ENCODE data around the gene STXBP5.
"Not testable (repeated sequence)": the region's sequence is repeated elsewhere in the genome, so short reads cannot be mapped to it uniquely, and the experiment has no call there.

Gene STXBP5

GRCh38 chr6:147251072-147251471, 46.9 kb downstream of the STXBP5 start:
- DNase-seq, result no peak

DNA sequence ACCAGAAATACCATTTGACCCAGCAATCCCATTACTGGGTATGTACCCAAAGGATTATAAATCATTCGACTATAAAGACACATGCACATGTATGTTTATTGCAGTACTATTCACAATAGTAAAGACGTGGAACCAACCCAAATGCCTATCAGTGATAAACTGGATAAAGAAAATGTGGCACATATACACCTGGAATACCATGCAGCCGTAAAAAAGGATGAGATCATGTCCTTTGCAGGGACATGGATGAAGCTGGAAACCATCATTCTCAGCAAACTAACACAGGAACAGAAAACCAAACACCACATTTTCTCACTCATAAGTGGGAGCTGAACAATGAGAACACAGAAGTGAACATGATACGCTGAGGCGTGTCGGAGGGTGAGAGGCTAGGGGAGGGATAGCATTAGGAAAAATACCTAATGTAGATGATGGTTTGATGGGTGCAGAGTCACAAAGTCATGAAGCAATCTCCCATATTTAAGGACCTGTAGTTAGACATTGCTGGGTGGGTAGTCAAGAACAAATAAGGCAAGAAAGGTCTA, 50.8 kb downstream of the STXBP5 start:
- DNase-seq, result not testable (repeated sequence)

- no peak for DNase-seq
Measured at GRCh38 chr6:147255948-147256674, 51.9 kb downstream of the STXBP5 start.

DNA sequence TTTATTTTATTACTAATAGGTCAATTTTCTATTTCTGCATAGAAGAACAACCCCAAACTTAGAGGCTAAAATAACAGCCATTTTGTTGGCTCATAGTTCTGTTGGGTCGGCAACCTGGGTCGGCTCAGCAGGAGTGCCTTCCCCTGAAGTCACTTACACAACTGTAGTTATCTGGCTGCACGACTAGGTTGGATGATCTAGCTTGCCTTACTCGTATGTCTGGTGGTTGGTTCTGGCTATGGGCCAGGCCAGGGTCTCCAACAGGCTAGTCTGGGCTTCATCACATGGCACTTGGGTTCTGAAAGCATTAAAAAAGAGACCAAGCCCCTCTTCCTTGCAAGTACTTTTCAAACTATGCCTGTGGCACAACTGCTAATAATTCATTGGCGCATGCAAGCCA, 53.5 kb downstream of the STXBP5 start:
- DNase-seq, result no peak

DNA sequence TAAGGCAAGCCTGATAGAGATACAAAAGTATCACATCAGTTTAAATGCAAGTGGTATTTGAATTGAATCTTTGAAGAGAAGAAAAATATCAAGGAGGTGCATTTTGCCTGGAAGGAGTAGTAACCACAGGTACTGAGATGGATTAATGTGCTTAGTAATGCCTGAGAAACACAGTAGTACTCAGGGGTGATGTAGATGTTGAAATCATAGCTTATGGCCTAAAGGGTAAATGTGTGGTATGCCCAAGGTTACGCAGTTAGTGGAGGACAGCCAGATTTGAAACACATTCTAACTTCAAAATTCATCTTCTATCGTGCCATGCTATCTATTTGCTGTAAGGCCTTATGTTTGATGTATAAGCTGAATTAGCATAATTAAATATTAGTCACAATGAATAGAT, 55.9 kb downstream of the STXBP5 start:
- DNase-seq, result no peak

- no peak for DNase-seq
Measured at GRCh38 chr6:147262946-147263345, 58.7 kb downstream of the STXBP5 start.

- DNase-seq, result no peak
Measured at GRCh38 chr6:147266821-147267220, 62.6 kb downstream of the STXBP5 start.

DNA sequence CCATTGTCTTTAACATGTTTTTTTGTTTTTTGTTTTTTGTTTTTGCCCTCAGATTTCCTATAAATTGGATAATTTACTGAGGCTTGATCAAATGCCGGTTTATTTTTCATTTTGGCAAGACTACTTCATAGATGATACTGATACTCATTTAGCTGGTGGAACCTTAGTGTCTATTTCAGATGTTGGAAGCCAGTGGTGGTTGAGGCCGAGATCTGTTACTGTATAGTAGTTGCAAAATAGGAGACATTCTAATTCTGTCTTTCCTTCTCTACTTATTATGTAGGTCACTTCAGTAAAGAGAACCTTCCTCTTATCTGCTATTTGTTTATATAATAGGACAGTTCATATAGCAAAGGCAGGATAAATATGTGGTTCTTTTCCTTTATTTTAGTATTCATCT, 63.4 kb downstream of the STXBP5 start:
- DNase-seq, result no peak

- no peak for DNase-seq
Measured at GRCh38 chr6:147268254-147268653, 64.0 kb downstream of the STXBP5 start.

- no peak for DNase-seq
Measured at GRCh38 chr6:147274012-147274411, 69.8 kb downstream of the STXBP5 start.

DNA sequence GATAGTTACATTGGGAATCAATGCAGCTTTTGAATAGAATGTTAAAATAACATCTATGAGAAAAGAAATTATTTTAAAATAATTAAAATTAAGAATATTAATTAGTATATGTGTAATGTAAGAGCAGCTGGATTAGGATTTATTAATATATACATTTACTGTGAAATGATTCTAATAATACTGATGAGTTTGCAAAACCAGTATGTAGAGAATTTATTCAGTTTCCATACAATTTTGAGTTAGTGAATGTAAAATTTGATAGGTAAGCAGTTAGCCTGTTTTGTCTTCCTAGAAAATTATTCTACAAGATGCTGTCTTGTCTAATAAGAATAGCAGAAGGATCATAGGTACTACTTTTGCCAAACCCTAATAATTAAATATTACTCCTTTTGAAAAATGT, 70.6 kb downstream of the STXBP5 start:
- no peak for DNase-seq

DNA sequence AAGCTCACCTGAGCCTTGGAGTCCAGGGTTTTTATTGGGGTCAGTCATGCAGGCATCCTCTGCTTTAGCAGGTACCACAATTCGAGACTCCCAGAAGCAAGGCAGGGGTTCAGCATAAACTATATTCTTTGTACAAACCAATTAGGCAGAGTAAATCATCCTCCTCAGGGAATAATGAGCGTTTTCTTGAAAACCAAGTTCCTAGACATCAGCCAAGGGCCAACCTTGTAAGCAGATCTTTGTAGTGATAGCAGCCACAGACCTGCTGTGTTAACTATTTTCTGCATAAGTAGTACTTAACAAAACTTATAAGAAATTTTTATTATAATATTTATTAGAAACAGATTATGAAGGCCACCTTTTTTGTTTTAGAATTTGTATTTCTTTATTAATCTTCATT, 74.7 kb downstream of the STXBP5 start:
- no peak for DNase-seq

GRCh38 chr6:147279427-147279826, 75.2 kb downstream of the STXBP5 start:
- DNase-seq, result no peak

DNA sequence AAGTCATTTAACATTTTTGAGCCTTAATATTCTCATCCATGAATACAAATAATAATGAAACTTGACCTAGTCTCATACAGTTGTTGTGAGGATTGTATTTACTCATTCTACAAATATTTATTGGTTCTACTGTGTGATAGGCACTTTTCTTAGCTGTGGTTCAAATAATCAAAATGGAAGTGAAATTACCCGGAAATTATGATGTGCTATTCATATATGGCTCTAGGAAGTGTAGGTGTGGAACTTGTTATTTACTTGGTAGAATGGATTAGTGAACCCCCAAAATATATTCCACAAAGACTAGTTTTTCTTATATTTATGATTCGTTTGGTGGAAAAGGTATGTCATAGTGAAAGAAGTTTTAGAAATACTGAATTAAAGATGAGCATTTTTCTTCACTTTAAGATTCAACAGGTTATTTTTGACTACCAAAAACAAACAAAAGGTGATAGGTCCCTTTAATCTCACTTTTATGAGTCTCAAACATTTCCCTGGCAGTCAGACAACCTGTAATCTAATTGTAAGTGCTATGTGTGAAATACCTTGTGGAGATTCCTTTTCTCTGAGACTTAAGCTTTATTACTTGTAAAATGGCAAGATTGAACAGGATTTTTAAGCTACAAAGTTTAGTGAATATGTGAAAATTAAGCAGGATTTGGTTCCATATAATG, 77.8 kb downstream of the STXBP5 start:
- no peak for DNase-seq

GRCh38 chr6:147282566-147282959, 78.3 kb downstream of the STXBP5 start:
- no peak for DNase-seq

DNA sequence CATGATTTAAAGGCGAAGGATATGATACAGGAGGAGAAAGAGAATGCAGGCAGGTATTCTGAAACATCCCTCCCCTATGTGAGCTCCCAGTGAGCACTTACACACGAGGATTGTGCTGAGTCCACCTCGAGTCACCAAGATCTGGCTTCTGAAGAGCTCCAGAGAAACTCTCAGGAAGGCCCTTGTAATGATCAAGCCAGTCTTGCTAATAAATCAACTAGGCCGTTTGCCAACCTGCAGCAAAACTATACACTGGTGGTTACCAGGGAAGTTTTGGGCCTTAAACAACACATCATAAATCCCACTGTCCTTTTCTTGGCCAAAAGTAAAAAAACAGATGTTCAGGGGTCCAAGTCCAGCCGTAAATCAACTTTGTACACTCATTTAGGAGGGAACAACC, 79.2 kb downstream of the STXBP5 start:
- no peak for DNase-seq

GRCh38 chr6:147285087-147285855, 81.1 kb downstream of the STXBP5 start:
- DNase-seq, result no peak

- no peak for DNase-seq
Measured at GRCh38 chr6:147287869-147288271, 83.7 kb downstream of the STXBP5 start.

GRCh38 chr6:147297124-147297523, 92.9 kb downstream of the STXBP5 start:
- no peak for DNase-seq

GRCh38 chr6:147297663-147298316, 93.6 kb downstream of the STXBP5 start:
- no peak for DNase-seq

DNA sequence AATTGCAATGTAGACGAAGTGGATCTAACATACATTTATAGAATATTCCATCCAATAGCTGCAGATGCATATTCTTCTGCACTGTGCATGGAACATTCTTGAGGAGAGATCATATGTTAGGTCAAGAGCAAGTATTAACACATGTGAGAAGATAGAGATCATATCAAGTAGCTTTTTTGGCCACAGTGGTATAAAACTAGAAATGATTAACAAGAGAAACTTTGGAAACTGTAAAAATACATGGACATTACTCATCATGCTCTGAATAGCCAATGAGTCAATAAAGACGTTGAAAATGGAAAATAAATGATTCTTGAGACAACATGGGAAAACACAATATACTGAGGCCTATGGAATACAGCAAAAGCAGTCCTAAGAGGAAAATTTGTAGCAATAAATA, 94.2 kb downstream of the STXBP5 start:
- no peak for DNase-seq

DNA sequence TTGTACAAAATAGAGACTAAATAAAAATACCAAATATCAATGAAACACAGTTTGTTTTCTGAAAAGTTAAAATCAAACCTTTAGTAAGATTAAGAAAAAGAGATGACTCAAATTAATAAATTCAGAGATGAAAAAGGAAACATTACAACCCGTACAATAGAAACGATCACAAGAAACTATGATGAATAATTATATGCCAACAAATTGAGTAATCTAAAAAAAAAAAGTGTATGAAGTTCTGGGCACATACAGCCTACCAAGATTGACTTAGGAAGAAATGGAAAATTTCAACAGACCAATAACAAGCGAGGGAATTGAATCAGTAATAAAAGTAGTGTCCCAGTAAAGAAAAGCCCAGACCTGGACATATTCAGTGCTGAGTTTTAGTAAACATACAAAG, 94.8 kb downstream of the STXBP5 start:
- DNase-seq, result no peak

- DNase-seq, result no peak
Measured at GRCh38 chr6:147301070-147301469, 96.9 kb downstream of the STXBP5 start.

All from stimulated activated CD4-positive, alpha-beta T cell treated with anti-CD3 and anti-CD28 coated beads, Interleukin-4, amount 100 ng/mL, for 1 hour (primary cell).